GM12875 (cell line): ENCODE data around the gene GAGE10.

ENCODE experiments used
- H3K4me3 ChIP-seq: one replicate; pipeline ENCODE4 v1.5.1; 2011; ENCODE audit warnings: low read depth, low read length, control low read depth
- TF ChIP-seq, protein P1 (sequence below): IDR thresholded peaks from 2 replicates; pipeline ENCODE4 v1.5.1; 2011; ENCODE audit warnings: low read depth, mild to moderate bottlenecking, control low read depth, inconsistent platforms, low read length, moderate library complexity, borderline replicate concordance; ENCODE audit not compliant: insufficient read depth

Gene GAGE10

DNA sequence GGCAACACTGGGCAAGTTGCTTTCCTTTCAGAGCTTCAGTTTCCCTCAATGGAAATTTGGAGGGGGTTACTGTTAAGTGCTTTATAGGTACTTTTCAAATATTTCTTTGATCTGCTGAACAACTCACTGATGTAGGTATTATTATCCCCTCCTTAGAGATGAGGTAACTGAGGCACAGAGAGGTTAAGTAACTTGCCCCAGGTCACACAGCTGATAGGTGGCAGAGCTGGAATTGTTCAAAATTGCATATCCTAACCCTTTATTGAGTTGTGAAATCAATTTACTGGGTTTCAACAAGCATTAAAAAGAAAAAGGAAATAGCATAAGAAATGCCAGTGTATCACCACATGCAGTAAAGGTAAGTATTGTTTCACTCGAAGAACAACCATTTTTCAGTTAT, 27.2 kb upstream of the GAGE10 start:
- no peak overlapping the region for H3K4me3 ChIP-seq
- TF ChIP-seq, protein P1, sequence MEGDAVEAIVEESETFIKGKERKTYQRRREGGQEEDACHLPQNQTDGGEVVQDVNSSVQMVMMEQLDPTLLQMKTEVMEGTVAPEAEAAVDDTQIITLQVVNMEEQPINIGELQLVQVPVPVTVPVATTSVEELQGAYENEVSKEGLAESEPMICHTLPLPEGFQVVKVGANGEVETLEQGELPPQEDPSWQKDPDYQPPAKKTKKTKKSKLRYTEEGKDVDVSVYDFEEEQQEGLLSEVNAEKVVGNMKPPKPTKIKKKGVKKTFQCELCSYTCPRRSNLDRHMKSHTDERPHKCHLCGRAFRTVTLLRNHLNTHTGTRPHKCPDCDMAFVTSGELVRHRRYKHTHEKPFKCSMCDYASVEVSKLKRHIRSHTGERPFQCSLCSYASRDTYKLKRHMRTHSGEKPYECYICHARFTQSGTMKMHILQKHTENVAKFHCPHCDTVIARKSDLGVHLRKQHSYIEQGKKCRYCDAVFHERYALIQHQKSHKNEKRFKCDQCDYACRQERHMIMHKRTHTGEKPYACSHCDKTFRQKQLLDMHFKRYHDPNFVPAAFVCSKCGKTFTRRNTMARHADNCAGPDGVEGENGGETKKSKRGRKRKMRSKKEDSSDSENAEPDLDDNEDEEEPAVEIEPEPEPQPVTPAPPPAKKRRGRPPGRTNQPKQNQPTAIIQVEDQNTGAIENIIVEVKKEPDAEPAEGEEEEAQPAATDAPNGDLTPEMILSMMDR = no peak

DNA sequence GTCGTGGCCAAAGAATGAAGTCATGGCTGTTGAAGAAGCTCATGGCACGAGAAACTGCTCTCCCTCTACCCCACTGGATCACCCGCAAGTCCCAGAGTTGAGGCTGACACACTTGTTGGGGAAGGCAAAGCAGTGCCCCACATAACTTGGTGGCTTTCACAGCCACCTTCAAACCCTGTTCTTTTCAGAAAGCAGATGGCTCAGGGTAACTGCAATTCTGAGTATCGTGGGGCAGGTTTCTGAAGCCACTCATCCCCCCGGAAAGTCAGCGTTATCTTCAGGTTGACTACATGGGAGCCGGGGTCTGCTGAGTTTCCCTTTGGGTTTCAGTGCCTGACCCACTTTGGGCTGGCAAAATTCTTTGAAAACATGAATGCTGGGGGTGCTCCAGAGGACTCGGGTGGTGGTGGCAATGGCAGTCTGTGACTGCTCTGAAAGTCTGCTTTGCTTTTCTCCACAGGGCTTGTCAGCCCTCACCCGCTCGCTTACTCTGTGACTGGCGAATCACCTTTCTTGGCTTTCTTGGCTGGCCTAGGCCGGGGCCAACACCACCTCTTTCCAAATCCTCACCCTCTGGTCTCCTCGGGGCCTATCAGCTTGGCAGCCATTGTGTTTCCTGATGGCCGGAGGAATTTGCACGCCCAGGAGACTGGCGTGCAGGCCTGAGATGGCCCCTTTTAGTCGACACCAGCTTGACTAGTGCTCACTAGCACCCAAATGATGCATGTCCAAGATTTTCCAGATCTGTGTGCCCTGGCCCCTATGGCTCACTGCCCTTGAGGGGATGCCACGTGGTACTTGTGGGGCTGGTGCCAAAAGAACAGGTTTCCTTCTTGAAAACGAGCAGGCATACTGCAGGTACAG, 26.5 kb upstream of the GAGE10 start:
- TF ChIP-seq, protein P1 = no peak
- H3K4me3 ChIP-seq = no peak overlapping the region

DNA sequence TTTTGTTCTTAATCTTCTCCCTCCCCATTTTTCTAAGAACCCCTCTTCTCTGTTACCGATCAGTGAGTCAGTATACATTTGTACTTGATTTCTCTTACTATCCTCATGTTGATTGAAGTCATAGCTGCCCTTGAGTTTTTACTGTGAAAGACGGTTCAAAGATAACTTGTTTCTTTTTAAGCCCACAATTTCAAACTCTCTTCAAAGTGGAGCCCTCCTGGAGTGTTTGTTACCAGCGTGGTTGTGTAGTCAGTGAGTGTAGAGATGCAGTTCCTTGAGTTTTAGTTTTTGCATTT, 26.0 kb upstream of the GAGE10 start:
- H3K4me3 ChIP-seq = no peak overlapping the region
- TF ChIP-seq, protein P1 = no peak

DNA sequence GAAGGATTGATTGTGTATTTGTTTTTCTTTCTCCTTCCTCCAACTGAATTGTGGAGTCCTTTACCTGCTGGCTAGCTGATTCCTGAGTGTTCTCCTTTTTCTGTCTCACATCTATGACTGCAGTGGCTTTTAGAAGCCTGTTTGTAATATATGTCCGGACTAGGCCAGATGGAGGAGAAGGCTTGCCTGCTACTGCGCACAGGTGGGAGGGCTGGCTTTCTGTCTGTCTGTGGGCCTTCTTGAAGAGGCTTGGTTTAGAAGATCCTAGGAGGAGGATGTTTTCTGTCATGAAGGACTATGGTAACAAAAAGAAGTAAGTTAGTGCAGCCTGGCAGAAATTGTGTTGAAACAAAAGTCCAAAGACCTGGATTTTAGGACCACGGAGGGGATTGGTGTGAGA, 25.4 kb upstream of the GAGE10 start:
- no peak overlapping the region for H3K4me3 ChIP-seq
- TF ChIP-seq, protein P1 = no peak

DNA sequence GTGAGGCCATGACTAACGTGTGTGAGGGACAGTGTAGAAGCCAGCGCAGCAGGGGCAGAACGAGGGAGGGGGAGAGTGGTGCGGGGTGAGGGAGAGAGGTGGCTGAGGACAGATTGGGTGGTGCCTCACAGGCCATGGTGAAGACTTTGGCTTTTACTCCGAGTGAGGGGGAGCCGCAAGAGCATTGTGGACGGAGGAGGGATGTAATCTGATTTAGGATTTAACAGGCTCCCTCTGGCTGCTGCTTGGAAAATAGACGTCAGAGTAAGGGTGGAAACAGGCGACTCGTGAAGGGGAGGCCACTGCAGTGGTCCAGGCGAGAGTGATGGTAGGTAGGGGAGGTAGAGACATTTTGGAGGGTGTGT, 20.8 kb upstream of the GAGE10 start:
- TF ChIP-seq, protein P1 = no peak
- no peak overlapping the region for H3K4me3 ChIP-seq

DNA sequence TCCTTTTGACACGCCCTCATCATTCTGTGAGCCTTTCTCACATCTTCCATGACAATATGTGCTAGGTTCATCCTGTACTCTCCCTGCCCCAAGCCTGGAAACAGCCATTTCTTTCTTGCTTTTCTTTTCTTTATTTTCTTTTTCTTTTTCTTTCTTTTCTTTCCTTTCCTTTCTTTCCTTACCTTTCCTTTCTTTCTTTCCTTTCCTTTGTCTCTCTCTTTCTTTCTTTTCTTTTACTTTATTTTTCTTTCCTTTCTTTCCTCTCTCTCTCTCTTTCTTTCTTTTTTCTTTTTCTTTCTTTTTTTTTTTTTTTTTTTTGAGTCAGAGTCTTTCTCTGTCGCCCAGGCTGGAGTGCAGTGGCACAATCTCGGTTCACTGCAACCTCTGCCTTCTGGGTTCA, 19.2 kb upstream of the GAGE10 start:
- TF ChIP-seq, protein P1 = no peak
- no peak overlapping the region for H3K4me3 ChIP-seq

DNA sequence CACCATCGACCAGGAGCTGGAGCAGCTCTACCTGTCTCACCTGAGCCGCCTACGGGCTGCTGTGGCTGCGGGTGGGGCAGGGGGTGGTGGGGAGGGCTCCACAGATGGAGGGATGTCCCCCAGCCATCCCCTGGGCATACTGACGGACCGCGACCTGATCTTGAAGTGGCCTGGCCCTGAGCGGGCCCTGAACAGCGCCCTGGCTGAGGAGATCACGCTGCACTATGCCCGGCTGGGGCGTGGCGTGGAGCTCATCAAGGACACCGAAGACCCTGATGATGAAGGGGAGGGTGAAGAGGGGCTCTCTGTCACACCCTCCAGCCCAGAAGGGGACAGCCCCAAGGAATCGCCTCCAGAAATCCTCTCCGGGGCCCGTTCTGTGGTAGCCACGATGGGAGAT, 17.3 kb upstream of the GAGE10 start:
- TF ChIP-seq, protein P1 = no peak
- H3K4me3 ChIP-seq = no peak overlapping the region
